Breast epithelium (tissue), 4 donors: Measurements from ENCODE around the gene UCK1. TPM values are rescaled to one million over a fixed set of nuclear protein-coding genes. Genes with fewer than 3 reads are reported as not detected.

Experiments
- DNase-seq, 2 donors: peaks; one replicate each; pipeline ENCODE4 v3.0.0-alpha.2; 2019; ENCODE audit warnings: low spot score in 2 of 2
- H3K27ac ChIP-seq, 2 donors: fragments of 200-600 bp; sonication (generic) in 1 of 2; one replicate each; pipeline ENCODE4 v1.5.1; 2016 to 2019; ENCODE audit warnings: mild to moderate bottlenecking in 1 of 2
- H3K27me3 ChIP-seq, 2 donors: fragments of 200-600 bp; sonication (generic) in 1 of 2; one replicate each; pipeline versions ENCODE4 v1.5.1 to v1.6.0; 2017 to 2019; ENCODE audit warnings: control low read depth in 1 of 2, mild to moderate bottlenecking in 1 of 2
- H3K36me3 ChIP-seq: fragments of 200-600 bp; one replicate; pipeline ENCODE4 v1.5.1; 2019
- H3K4me1 ChIP-seq, 2 donors: fragments of 200-600 bp; sonication (generic); one replicate each; pipeline ENCODE4 v1.5.1; 2016 to 2019; ENCODE audit warnings: control low read depth in 1 of 2
- H3K4me3 ChIP-seq, 3 donors: fragments of 200-600 bp; sonication (generic); 1 replicate in 2 of 3; 2 replicates in 1 of 3; pipeline ENCODE4 v1.5.1; 2016 to 2019; ENCODE audit warnings: mild to moderate bottlenecking in 3 of 3, moderate library complexity in 2 of 3
- H3K9me3 ChIP-seq, 2 donors: fragments of 200-600 bp; sonication (generic) in 1 of 2; one replicate each; pipeline ENCODE4 v1.5.1; 2016 to 2019; ENCODE audit warnings: control low read depth in 1 of 2
- CTCF ChIP-seq, 3 donors: fragments of 450-650 bp; IDR thresholded peaks; one replicate each; pipeline ENCODE4 v1.5.1; 2016 to 2017; ENCODE audit warnings: antibody characterized with exemption in 3 of 3, mild to moderate bottlenecking in 3 of 3, moderate library complexity in 3 of 3
- POLR2A ChIP-seq: fragments of 450-650 bp; IDR thresholded peaks from one replicate; pipeline ENCODE4 v1.6.1; 2016; ENCODE audit warnings: antibody characterized with exemption, mild to moderate bottlenecking, moderate library complexity
- POLR2AphosphoS5 ChIP-seq, 3 donors: sonication (generic); formaldehyde crosslinking; IDR thresholded peaks; one replicate each; pipeline ENCODE4 v1.6.1; 2017; ENCODE audit warnings: antibody characterized with exemption in 3 of 3
- intact Hi-C: fragments of 100-400 bp; cut with DNase I; formaldehyde crosslinking; loops from one replicate; pipeline ENCODE4 v1.15.1; 2023; ENCODE audit warnings: low total_unique reads
- total RNA-seq, 3 donors: library from RNA; depleted of rRNA; stranded (reverse); fragments of >200 nt; gene quantifications; one replicate each; pipeline ENCODE4 v1.1.0, GENCODE V29; 2016

Gene UCK1
- total RNA-seq, 3 donors from 2014 or later = 33.4 to 61.0 (median 37.7) TPM

DNA sequence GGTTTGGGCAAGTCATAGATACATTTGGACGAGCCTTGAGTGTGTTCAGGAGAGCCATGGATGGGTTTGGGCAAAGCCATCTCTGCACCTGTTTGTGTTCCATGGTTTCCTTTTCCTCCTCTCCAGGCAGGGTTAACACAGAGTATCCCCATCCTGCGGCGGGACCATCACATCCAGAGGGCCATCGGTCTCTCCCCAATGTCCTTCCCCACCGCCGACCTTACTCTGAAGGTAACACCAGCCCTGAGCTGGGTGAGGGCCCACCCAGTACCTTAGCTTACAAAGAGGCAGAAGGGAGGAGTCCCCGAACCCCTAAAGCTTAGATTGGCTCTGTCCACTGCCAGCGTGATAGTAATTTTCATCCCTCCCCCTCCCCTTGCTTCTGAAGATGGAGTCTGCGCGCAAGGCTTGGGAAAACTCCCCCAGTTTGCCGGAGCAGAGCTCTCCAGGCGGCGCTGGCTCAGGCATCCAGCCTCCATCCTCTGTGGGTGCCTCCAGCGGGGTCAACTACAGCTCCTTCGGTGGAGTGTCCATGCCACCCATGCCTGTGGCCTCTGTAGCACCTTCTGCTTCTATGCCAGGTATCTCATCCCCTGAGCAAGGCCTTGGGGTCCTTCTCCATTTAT lies 46.4 kb downstream of the UCK1 start:
- H3K9me3 ChIP-seq = no peaks in the 10 kb centered on the region
- no peak for DNase-seq
- H3K4me1 ChIP-seq = peaks cover 2 to 22% of the 10 kb centered on the region in 2 donors
- H3K27ac ChIP-seq = peak overlapping the region; percentile 84 to 85
- TF ChIP-seq CTCF (IDR thresholded peaks at IDR 0.05) (no peak), POLR2A (no peak), POLR2AphosphoS5 (IDR thresholded peaks at IDR 0.05) (no peak)
- peaks cover 20% of the 10 kb centered on the region for H3K36me3 ChIP-seq
- H3K27me3 ChIP-seq = no peaks in the 10 kb centered on the region
- intact Hi-C loops = no loop called here
- no peak overlapping the region for H3K4me3 ChIP-seq

DNA sequence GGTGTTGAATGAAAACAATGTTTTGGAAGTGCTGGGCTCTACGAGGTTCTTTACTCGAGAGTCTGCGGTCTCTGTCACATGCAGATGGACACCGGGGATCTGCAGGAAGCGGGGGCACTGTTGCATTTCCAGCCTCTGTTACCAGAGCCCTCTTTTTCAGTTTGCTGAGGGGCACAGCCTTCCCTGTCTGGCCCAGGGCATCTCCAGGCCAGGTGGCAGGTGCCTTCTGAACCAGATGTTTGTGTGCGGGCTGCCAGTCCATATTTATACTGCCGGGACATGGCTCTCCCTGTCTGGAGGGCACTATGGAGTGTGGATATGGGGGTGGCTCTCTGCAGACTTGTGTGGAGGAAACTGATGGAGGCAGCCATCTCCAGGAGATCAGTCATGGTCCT lies 47.0 kb downstream of the UCK1 start:
- Histone ChIP-seq H3K4me1 (peaks cover 2 to 22% of the 10 kb centered on the region in 2 donors), H3K36me3 (peaks cover 16% of the 10 kb centered on the region), H3K27me3 (no peaks in the 10 kb centered on the region), H3K27ac (peak overlapping the region; percentile 84 to 85), H3K9me3 (no peaks in the 10 kb centered on the region), H3K4me3 (no peak overlapping the region)
- TF ChIP-seq POLR2A = no peak
- TF ChIP-seq CTCF (IDR thresholded peaks at IDR 0.05) = no peak
- TF ChIP-seq POLR2AphosphoS5 (IDR thresholded peaks at IDR 0.05) = no peak
- intact Hi-C loops = no loop called here
- DNase-seq = no peak

- no peaks in the 10 kb centered on the region for H3K27me3 ChIP-seq
- no peaks in the 10 kb centered on the region for H3K9me3 ChIP-seq
- peaks cover 12% of the 10 kb centered on the region for H3K36me3 ChIP-seq
- no peak for TF ChIP-seq POLR2A
- peak in 1 of 3 donors; percentile 77 for TF ChIP-seq POLR2AphosphoS5 (IDR thresholded peaks at IDR 0.05)
- peaks cover 2 to 22% of the 10 kb centered on the region in 2 donors for H3K4me1 ChIP-seq
- DNase-seq = peak in 1 of 2 donors; percentile 95
- H3K4me3 ChIP-seq = no peak overlapping the region
- H3K27ac ChIP-seq = peak overlapping the region; percentile 84 to 85
- intact Hi-C loops = no loop called here
These were observed 47.6 kb downstream of the UCK1 start for GRCh38 chr9:131483319-131484050.

DNA sequence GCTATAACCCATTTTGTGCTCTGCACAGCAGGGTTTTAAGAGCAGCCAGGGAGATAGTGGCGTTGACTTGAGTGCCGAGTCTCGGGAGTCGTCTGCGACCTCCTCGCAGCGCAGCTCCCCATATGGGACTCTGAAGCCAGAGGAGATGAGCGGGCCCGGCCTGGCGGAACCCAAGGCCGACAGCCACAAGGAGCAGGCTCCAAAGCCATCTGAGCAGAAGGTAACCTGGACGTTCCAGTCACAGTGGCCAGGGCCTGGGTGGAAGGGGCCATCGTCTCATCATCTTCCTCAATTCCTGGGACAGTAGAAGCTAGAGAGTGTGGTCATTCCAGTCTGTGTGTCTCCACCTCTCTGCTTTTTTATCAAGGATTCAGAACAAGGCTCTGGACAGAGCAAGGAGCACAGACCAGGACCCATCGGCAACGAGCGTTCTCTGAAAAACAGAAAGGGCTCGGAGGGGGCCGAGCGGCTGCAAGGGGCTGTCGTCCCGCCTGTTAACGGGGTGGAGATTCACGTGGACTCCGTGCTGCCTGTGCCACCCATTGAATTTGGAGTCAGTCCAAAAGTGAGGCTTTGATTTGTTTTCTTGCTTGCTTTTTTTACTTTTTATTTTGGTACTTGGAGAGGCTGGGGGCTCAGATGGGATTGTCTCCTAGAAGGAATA lies 48.6 kb downstream of the UCK1 start:
- H3K4me1 ChIP-seq = peaks cover 2 to 22% of the 10 kb centered on the region in 2 donors
- H3K9me3 ChIP-seq = no peaks in the 10 kb centered on the region
- H3K27ac ChIP-seq = peak overlapping the region; percentile 84 to 85
- no peak overlapping the region for H3K4me3 ChIP-seq
- intact Hi-C loops = no loop called here
- no peaks in the 10 kb centered on the region for H3K27me3 ChIP-seq
- no peak for TF ChIP-seq POLR2A
- TF ChIP-seq POLR2AphosphoS5 (IDR thresholded peaks at IDR 0.05) = no peak
- TF ChIP-seq CTCF (IDR thresholded peaks at IDR 0.05) = no peak
- H3K36me3 ChIP-seq = peaks cover 4% of the 10 kb centered on the region
- DNase-seq = no peak

DNA sequence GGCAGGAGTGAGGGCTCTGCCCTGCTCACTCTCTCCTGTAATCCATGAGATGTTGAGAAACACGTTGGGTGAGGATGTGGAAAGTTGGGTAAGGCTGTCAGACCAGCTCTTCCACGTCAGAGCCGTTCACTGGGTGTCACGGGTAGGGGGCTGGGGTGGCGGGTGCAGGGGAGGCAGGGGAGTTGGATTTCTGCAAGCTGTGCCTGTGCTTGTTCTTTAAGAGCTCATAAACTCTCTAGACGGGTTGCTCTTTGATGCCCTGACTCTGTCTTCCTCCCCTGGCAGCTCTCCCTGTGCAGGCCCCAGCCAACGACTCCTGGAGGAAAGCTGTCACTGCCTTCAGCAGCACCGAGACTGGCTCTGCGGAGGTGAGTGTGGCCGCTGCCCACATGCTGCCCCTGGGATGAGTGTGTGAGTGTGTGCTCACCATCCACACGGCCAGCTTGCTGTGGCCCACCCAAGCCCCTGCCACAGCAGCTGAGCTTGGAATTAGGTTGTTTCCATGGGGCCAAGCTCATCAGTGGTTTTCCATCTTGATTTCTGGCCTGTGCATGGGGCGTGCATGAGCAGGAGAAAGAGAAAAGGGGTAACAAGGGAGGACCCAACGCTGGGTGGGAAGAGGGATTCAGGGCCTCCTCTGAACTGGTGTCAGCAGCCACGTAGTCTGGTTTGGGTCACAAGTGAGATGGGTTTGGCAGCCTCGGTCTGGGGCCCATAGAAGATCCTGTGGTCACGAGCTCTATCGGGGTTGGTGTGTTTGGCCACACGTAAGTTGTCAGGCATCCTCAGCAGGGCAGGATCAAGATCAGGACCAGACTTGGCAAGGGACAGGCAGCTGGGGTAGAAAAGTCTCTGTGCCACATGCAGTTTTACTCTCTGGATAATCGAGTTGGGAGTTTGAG lies 49.4 kb downstream of the UCK1 start:
- H3K27ac ChIP-seq = peak overlapping the region; percentile 84 to 85
- DNase-seq = peak in 1 of 2 donors; percentile 73
- H3K4me3 ChIP-seq = no peak overlapping the region
- peak in 1 of 3 donors; percentile 50 for TF ChIP-seq POLR2AphosphoS5 (IDR thresholded peaks at IDR 0.05)
- no peak for TF ChIP-seq POLR2A
- intact Hi-C loops = no loop called here
- H3K36me3 ChIP-seq = peaks cover 4% of the 10 kb centered on the region
- no peaks in the 10 kb centered on the region for H3K9me3 ChIP-seq
- H3K27me3 ChIP-seq = no peaks in the 10 kb centered on the region
- H3K4me1 ChIP-seq = peaks cover 2 to 22% of the 10 kb centered on the region in 2 donors
